VCaP (cell line): ENCODE measurements around the gene LDLRAD4.

Experiments used
- H3K27ac ChIP-seq: fragments of 450-650 bp; 2 replicates; pipeline ENCODE4 v1.5.1; 2017
- CTCF ChIP-seq: fragments of 450-650 bp; conservative IDR thresholded peaks from 2 replicates; pipeline ENCODE4 v1.5.1; 2017; ENCODE audit warnings: mild to moderate bottlenecking, moderate library complexity

The LDLRAD4 gene

GRCh38 chr18:13371689-13372418, 153.3 kb downstream of the LDLRAD4 start:
- TF ChIP-seq CTCF = no peak
- no peak overlapping the region for H3K27ac ChIP-seq

GRCh38 chr18:13372531-13372951, 154.0 kb downstream of the LDLRAD4 start:
- no peak for TF ChIP-seq CTCF
- H3K27ac ChIP-seq = no peak overlapping the region

GRCh38 chr18:13374096-13374467, 155.5 kb downstream of the LDLRAD4 start:
- no peak overlapping the region for H3K27ac ChIP-seq
- TF ChIP-seq CTCF = no peak

- no peak for TF ChIP-seq CTCF
- H3K27ac ChIP-seq = no peak overlapping the region
These were observed 156.1 kb downstream of the LDLRAD4 start for GRCh38 chr18:13374468-13375301.

- no peak for TF ChIP-seq CTCF
- no peak overlapping the region for H3K27ac ChIP-seq
These were observed 157.0 kb downstream of the LDLRAD4 start for GRCh38 chr18:13375302-13376255.

GRCh38 chr18:13376298-13376840, 157.8 kb downstream of the LDLRAD4 start:
- TF ChIP-seq CTCF = no peak
- H3K27ac ChIP-seq = no peak overlapping the region
